A549 (cell line): ENCODE results near the gene HES1. TPM values are rescaled to one million over a fixed set of nuclear protein-coding genes. Genes with fewer than 3 reads are reported as not detected.

Source experiments
- ATAC-seq, 2 experiments: fragments of 200-7000 bp in 1 of 2; fragments of >200 bp in 1 of 2; cut with Nextera tagmentation in 1 of 2; cut with Tn5 transposase in 1 of 2; 3 replicates each; pipeline versions ENCODE4 v1.8.0 to v1.9.1; 2018 to 2020; ENCODE audit warnings: mild to moderate bottlenecking in 1 of 2, moderate library complexity in 1 of 2
- CTCF ChIA-PET: fragments of 300-600 bp; sonication (Branson Sonifier 250); formaldehyde crosslinking; extraction: SDS; loops from one replicate; lab custom pipeline; 2021; ENCODE audit warnings: antibody characterized with exemption, inconsistent platforms; lab: Yijun Ruan, JAX
- POLR2A ChIA-PET: fragments of 350-600 bp; formaldehyde crosslinking; extraction: SDS; loops from one replicate; lab custom pipeline; 2021; ENCODE audit warnings: antibody characterized with exemption, inconsistent platforms; lab: Yijun Ruan, JAX
- DNase-seq, 2 experiments: peaks; one replicate each; pipeline versions ENCODE4 v3.0.0 to v3.0.0-alpha.2; 2011 to 2016; ENCODE audit warnings: low read depth in 1 of 2, low spot score in 1 of 2
- FAIRE-seq: peaks from 2 replicates; lab custom pipeline; 2011; peaks lifted over from hg19 to GRCh38; lab: Jason Lieb, UNC
- H3K27ac ChIP-seq, 2 experiments: fragments of >200 bp; sonication (Bioruptor Twin); formaldehyde crosslinking; 3 replicates each; pipeline ENCODE4 v1.5.1; 2016 to 2017
- H3K4me1 ChIP-seq: fragments of >200 bp; sonication (Bioruptor Twin); formaldehyde crosslinking; 3 replicates; pipeline ENCODE4 v1.6.1; 2016
- H3K4me2 ChIP-seq: fragments of >200 bp; sonication (Bioruptor Twin); formaldehyde crosslinking; 3 replicates; pipeline ENCODE4 v1.6.1; 2016
- H3K4me3 ChIP-seq: fragments of >200 bp; sonication (Bioruptor Twin); formaldehyde crosslinking; 3 replicates; pipeline ENCODE4 v1.5.1; 2016
- H3K9me3 ChIP-seq: fragments of >200 bp; sonication (Bioruptor Twin); formaldehyde crosslinking; 3 replicates; pipeline ENCODE4 v1.6.1; 2016
- CHD2 ChIP-seq: fragments of 150-350 bp; IDR thresholded peaks from 2 replicates; pipeline ENCODE4 v1.6.1; 2014; ENCODE audit warnings: low read length; ENCODE audit not compliant: partially characterized antibody
- CHD4 ChIP-seq: fragments of 200-600 bp; sonication (generic); IDR thresholded peaks from 2 replicates; pipeline ENCODE4 v1.6.1; 2016; ENCODE audit warnings: antibody characterized with exemption, mild to moderate bottlenecking, borderline replicate concordance
- EHF ChIP-seq: fragments of 250-450 bp; sonication (Bioruptor Pico); IDR thresholded peaks from 2 replicates; pipeline ENCODE4 v1.5.0; 2020; ENCODE audit warnings: mild to moderate bottlenecking
- EHMT2 ChIP-seq: fragments of 200-600 bp; sonication (generic); IDR thresholded peaks from 2 replicates; pipeline ENCODE4 v1.6.1; 2016; ENCODE audit warnings: antibody characterized with exemption, low read depth, mild to moderate bottlenecking, moderate library complexity
- ESRRA ChIP-seq: fragments of 150-350 bp; IDR thresholded peaks from 2 replicates; pipeline ENCODE4 v1.6.1; 2014; ENCODE audit warnings: mild to moderate bottlenecking, low read length, borderline replicate concordance
- FOSB ChIP-seq: fragments of 250-450 bp; sonication (Bioruptor Pico); IDR thresholded peaks from 2 replicates; pipeline ENCODE4 v1.5.0; 2020; ENCODE audit warnings: mild to moderate bottlenecking, moderate library complexity
- FOXS1 ChIP-seq: fragments of 250-450 bp; sonication (Bioruptor Pico); IDR thresholded peaks from 2 replicates; pipeline ENCODE4 v1.5.0; 2020; ENCODE audit warnings: mild to moderate bottlenecking, moderate library complexity
- GATA3 ChIP-seq: IDR thresholded peaks from 2 replicates; pipeline ENCODE4 v1.6.1; 2012; ENCODE audit warnings: borderline replicate concordance
- JUNB ChIP-seq: fragments of >200 bp; sonication (Bioruptor Twin); formaldehyde crosslinking; IDR thresholded peaks from 2 replicates; pipeline ENCODE4 v1.6.1; 2016
- KDM1A ChIP-seq: fragments of 200-600 bp; sonication (generic); IDR thresholded peaks from 2 replicates; pipeline ENCODE4 v1.6.1; 2016; ENCODE audit warnings: low read depth, mild to moderate bottlenecking
- MAZ ChIP-seq: fragments of 150-350 bp; IDR thresholded peaks from 2 replicates; pipeline ENCODE4 v1.6.1; 2014; ENCODE audit warnings: antibody characterized with exemption, low read depth, low read length, borderline replicate concordance
- NFE2L2 ChIP-seq: fragments of 150-350 bp; conservative IDR thresholded peaks from 2 replicates; pipeline ENCODE4 v1.6.1; 2014; ENCODE audit warnings: low read length
- RARB ChIP-seq: fragments of 250-450 bp; sonication (Bioruptor Pico); IDR thresholded peaks from 2 replicates; pipeline ENCODE4 v1.8.0; 2021; ENCODE audit warnings: mild to moderate bottlenecking, moderate library complexity
- SMC3 ChIP-seq: fragments of >200 bp; sonication (Bioruptor Twin); formaldehyde crosslinking; IDR thresholded peaks from 3 replicates; pipeline ENCODE4 v1.6.1; 2018; ENCODE audit warnings: inconsistent platforms
- TFCP2L1 ChIP-seq: fragments of 250-450 bp; sonication (Bioruptor Pico); IDR thresholded peaks from 2 replicates; pipeline ENCODE4 v1.5.0; 2021; ENCODE audit warnings: mild to moderate bottlenecking
- TP53 ChIP-seq: fragments of 250-450 bp; sonication (Bioruptor Pico); IDR thresholded peaks from 2 replicates; pipeline ENCODE4 v1.5.0; 2021; ENCODE audit warnings: mild to moderate bottlenecking, moderate library complexity
- ZNF302 ChIP-seq: fragments of 250-450 bp; sonication (Bioruptor Pico); IDR thresholded peaks from 2 replicates; pipeline ENCODE4 v1.9.0; 2021; ENCODE audit warnings: inconsistent platforms, mild to moderate bottlenecking, moderate library complexity
- ZSCAN20 ChIP-seq: fragments of 250-450 bp; sonication (Bioruptor Pico); IDR thresholded peaks from 2 replicates; pipeline ENCODE4 v1.8.0; 2022; ENCODE audit warnings: mild to moderate bottlenecking, moderate library complexity
- WGBS: methylation state at CpG from one replicate; pipeline ENCODE4 v1.1.6; 2017; ENCODE audit errors: missing lambda C conversion rate; 5-methylcytosine and 5-hydroxymethylcytosine counted together
- polyA plus RNA-seq, 4 experiments: library from polyadenylated mRNA; depleted of rRNA in 3 of 4; stranded (reverse); fragments of >200 nt; fragmentation: RNase III in 1 of 4; extraction: RNeasy Plus Mini Kit Qiagen cat#74134 plus additional on column Dnase treatment in 1 of 4; gene quantifications; 2 replicates in 3 of 4; 3 replicates in 1 of 4; pipeline ENCODE4 v1.2.3, GENCODE V29; 2011 to 2017
- TF ChIP-seq, protein P1 (sequence below): IDR thresholded peaks from 2 replicates; pipeline ENCODE4 v1.6.1; 2012
- TF ChIP-seq, protein P2 (sequence below): fragments of 250-450 bp; sonication (Bioruptor Pico); IDR thresholded peaks from 2 replicates; pipeline ENCODE4 v1.5.0; 2021; ENCODE audit warnings: mild to moderate bottlenecking, moderate library complexity, borderline replicate concordance

The HES1 gene
- polyA plus RNA-seq, 2 of the 4 experiments (the other 2 are of a cell fraction): 8.3 to 66.6 TPM

DNA sequence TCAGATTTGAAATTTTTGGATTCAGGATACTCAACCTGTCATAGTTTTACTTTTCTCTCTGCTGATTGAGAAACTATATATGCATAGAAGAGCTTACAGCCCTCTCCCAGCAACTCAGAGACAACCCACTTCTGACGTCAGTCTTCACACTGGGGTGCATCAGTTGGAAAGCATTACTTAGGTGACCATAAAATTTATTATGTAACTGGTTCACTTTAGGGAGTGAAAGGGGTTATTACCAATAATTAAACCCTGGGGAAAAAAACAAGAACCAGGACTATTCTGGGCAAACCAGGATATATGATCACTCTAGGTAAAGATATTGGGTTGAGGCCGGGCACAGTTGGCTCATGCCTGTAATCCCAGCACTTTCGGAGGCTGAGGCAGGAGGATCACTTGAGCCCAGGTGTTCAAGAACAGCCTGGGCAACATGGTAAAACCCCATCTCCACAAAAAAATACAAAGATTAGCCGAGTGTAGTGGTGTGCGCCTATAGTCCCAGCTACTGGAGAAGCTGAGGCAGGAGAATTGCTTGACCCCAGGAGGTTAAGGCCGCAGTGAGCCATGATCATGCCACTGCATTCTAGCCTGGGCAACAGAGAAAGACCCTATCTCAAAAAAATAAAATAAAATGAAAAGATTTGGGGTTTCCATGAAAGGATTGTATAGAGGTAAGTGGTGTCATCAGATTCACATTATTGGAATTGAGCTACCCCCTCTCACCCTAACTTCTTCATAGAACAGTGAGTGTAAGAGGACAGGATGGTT is 27.1 kb downstream of the HES1 start:
- DNase-seq: no peak
- Histone ChIP-seq H3K4me3 (no peak overlapping the region), H3K9me3 (no peaks in the 10 kb centered on the region), H3K4me2 (no peak overlapping the region), H3K27ac (no peak overlapping the region), H3K4me1 (peaks cover 8% of the 10 kb centered on the region; the same call in 1 of the 3 replicates)
- TF ChIP-seq TP53 (CRISPR knock-in tag): no peak
- TF ChIP-seq EHF (CRISPR knock-in tag): no peak
- no peak for TF ChIP-seq RARB (CRISPR knock-in tag)
- TF ChIP-seq FOSB (CRISPR knock-in tag): no peak
- no peak for TF ChIP-seq GATA3
- no peak for TF ChIP-seq JUNB
- 80% methylated on average over 6 of the region's 6 CpGs for WGBS
- no peak for FAIRE-seq
- POLR2A ChIA-PET: no interaction called here
- no peak for ATAC-seq
- CTCF ChIA-PET: interaction anchor here (1.3 kb wide), 1 partner anchor 151 kb away, joined by 3 read pairs; no protein-coding TSS in a partner anchor

DNA sequence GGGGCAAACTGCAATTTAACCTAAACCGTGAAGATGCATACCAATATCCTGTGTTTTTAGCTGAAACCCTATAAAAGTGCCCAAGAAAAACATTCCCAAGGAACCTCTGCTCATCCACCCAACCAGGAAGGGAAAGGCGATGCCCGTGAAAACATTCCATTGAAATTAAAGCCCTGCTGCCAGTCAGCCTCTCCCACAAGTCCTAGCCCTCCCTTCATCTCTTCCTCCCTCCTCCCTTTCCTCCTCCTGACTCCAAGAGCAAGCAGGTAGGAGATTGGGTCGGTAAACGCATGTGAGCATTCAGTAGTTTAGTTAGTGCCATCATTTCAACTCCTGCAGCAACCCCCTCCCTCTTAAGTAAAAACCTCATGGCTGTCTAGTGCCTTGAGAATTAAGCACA is 27.7 kb downstream of the HES1 start:
- POLR2A ChIA-PET: no interaction called here

DNA sequence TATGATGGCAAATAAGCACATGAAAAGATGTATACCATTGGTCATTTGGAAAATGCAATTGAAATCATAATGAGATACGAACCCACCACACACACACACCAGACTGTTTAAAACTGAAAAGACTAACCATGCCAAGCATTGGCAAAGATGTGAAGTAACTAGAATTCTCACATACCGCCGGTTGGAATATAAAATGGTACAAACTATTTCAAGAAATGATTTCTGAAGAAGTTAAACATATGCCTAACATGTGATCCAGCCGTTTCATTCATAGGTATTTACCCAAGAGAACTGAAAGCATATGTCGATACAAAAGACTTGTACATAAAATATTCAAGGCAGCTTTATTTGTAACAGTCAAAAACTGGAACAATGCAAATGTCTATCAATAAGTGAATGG is 28.9 kb downstream of the HES1 start:
- WGBS: 85% methylated on average over 5 of the region's 5 CpGs
- no peak for ATAC-seq
- POLR2A ChIA-PET: no interaction called here

More for the DNA sequence above, 27.7 kb downstream of the HES1 start:
- no peaks in the 10 kb centered on the region for H3K9me3 ChIP-seq
- no peak for DNase-seq
- H3K4me2 ChIP-seq: no peak overlapping the region
- no peak for ATAC-seq
- no peak overlapping the region for H3K4me3 ChIP-seq
- TF ChIP-seq ZNF302 (CRISPR knock-in tag) (no peak), TFCP2L1 (no peak), NFE2L2 (no peak), KDM1A (no peak), CHD4 (no peak), SMC3 (no peak), EHMT2 (no peak), ZSCAN20 (CRISPR knock-in tag) (no peak), FOXS1 (CRISPR knock-in tag) (no peak)
- TF ChIP-seq, protein P1, sequence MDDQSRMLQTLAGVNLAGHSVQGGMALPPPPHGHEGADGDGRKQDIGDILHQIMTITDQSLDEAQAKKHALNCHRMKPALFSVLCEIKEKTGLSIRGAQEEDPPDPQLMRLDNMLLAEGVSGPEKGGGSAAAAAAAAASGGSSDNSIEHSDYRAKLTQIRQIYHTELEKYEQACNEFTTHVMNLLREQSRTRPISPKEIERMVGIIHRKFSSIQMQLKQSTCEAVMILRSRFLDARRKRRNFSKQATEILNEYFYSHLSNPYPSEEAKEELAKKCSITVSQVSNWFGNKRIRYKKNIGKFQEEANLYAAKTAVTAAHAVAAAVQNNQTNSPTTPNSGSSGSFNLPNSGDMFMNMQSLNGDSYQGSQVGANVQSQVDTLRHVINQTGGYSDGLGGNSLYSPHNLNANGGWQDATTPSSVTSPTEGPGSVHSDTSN: no peak
- CTCF ChIA-PET: no interaction called here
- WGBS: 58% methylated on average over 5 of the region's 5 CpGs
- no peak overlapping the region for H3K27ac ChIP-seq
- peaks cover 8% of the 10 kb centered on the region; the same call in 1 of the 3 replicates for H3K4me1 ChIP-seq
- no peak for FAIRE-seq

More for the DNA sequence above, 28.9 kb downstream of the HES1 start:
- Histone ChIP-seq H3K27ac (no peak overlapping the region), H3K9me3 (no peaks in the 10 kb centered on the region), H3K4me2 (no peak overlapping the region), H3K4me3 (no peak overlapping the region), H3K4me1 (peaks cover 8% of the 10 kb centered on the region; the same call in 1 of the 3 replicates)
- TF ChIP-seq CHD2 (no peak), MAZ (no peak), ESRRA (no peak)
- TF ChIP-seq, protein P2, sequence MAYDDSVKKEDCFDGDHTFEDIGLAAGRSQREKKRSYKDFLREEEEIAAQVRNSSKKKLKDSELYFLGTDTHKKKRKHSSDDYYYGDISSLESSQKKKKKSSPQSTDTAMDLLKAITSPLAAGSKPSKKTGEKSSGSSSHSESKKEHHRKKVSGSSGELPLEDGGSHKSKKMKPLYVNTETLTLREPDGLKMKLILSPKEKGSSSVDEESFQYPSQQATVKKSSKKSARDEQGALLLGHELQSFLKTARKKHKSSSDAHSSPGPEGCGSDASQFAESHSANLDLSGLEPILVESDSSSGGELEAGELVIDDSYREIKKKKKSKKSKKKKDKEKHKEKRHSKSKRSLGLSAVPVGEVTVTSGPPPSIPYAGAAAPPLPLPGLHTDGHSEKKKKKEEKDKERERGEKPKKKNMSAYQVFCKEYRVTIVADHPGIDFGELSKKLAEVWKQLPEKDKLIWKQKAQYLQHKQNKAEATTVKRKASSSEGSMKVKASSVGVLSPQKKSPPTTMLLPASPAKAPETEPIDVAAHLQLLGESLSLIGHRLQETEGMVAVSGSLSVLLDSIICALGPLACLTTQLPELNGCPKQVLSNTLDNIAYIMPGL: no peak
- DNase-seq (no peak), FAIRE-seq (no peak)
- CTCF ChIA-PET: interaction anchor here (1.2 kb wide), 1 partner anchor 151 kb away, joined by 3 read pairs; no protein-coding TSS in a partner anchor
